ENCODE measurements around the gene ABCG2.
"Not testable (repeated sequence)": the region's sequence is repeated elsewhere in the genome, so short reads cannot be mapped to it uniquely, and the experiment has no call there.

ABCG2 gene

DNA sequence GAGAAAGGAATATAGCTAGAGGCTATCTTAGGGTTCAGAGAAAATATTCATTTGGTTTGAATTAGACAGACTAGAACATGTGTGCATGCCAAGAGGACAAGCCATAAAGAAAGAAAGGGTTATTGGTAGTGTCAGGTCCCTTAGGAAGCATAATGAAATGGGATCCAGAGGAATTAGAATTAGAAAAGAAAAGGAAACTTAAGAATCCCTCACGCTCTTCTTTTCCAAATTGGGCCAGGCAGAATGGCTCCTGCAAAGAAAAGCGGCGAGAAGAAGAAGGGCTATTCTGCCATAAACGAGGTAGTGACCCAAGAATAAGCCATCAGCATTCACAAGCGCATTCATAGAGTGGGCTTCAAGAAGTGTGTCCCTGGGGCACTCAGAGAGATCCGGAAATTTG, 4.9 kb upstream of the ABCG2 start:
- DNase-seq = no peak

DNA sequence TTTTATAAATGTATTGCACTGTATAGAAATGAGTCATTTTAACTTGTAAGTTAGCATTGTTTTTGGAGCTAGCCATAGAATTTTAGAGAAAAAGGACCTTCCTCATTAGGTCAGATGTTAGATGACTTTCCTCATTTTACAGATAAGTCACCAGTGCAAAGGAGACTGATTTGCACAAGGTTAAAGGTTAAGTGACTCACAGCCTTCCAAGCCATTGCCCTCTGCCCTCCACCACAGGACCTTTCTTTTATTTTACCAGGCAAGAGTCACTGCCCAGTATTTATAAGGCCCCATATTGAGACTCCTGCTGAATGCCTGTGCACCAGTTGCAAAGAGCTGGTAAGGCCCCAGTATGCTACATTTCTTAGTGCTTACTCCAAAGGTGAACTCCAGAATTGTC, 4.2 kb upstream of the ABCG2 start:
- DNase-seq = no peak

DNA sequence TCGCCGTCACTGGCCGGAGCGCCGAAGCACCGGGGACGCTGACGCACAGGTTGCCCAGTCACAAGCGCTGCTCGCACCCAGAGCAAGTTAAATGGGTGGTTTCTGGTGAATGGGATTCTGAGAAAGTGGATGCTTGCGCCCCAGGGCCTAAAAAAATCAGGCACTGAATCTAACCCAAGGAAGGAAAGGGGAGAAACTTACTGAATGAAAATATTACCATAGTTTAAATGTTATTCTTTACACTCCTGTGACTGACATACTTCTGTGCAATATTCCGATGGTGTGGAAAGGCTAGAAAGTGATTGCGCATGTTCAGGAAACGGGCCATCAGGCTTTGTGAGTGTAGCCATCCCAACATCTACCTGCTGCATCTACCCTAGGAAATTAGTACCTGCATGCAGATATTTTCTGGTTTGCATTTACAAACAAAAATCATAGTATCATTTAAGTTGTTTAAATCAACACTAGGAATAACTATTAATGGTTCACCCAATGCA, 838 bp upstream of the ABCG2 start:
- DNase-seq = no peak

DNA sequence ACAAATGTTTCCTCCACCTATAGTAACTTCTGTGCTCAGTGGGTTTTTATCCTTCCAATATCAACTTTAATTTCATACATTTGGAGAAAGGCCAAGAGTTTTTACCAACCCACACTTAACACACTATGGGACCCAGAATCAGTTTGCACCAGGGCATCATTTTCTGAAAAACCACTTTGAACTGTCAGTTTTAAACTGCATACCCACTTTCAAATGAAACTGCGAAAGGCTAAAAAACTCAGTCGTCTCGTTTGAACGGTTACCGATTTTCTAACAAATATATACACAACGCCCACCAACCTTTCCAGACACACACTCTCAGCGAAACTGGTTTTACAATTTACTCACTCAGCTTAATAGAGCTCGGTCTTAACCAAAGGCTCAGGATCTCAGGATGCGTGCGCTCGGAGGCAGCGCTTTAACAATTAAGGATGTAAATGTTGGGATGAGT, 376 bp downstream of the ABCG2 start:
- no peak for DNase-seq

DNA sequence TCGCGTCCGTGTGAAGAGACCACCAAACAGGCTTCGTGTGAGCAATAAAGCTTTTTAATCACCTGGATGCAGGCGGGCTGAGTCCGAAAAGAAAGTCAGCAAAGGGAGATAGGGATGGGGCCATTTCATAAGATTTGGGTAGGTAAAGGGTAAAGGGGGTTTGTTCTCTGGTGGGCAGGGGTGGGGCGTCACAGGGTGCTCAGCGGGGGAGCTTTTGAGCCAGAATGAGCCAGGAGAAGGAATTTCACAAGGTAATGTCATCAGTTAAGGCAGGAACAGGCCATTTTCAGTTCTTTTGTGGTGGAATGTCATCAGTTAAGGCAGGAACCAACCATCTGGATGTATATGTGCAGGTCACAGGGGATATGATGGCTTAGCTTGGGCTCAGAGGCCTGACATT, 6.1 kb downstream of the ABCG2 start:
- DNase-seq = not testable (repeated sequence)

DNA sequence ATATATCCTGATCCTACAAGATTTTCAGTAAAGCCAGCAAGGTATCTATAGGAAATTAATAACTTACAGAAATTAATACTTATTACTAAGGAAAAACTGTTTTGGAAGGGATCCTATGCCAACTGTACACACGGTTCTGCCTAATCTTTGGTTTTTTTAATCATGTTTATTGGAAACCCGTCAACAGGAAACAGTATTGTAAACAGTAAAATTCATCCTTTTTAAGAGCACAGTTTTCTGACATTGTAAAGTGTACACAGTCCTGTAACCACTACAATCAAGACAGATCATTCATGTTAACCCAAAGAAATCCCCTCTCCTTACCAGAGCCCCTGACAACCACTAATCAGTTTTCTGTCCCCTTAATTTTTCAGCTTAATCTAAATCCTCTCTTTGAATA, 9.9 kb downstream of the ABCG2 start:
- DNase-seq = no peak

DNA sequence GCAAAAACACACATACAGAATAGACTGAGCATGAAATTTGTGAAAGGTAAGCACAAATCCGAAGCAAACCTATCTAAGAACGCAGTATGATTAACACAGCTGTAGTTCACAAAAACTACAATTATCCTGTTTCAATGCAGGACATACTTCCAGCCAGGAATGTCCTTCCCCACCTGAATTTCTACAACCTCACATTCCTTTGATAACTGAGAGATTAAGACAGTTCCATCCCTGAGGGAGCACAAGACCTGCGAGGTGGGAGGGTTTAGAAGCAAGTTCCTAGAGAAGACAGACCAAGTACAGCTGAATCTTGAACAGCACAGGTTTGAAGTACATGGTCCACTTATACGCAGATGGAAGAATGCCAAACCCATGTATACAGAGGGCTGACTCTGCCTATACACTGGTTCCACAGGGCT, 10.6 kb downstream of the ABCG2 start:
- DNase-seq = no peak

DNA sequence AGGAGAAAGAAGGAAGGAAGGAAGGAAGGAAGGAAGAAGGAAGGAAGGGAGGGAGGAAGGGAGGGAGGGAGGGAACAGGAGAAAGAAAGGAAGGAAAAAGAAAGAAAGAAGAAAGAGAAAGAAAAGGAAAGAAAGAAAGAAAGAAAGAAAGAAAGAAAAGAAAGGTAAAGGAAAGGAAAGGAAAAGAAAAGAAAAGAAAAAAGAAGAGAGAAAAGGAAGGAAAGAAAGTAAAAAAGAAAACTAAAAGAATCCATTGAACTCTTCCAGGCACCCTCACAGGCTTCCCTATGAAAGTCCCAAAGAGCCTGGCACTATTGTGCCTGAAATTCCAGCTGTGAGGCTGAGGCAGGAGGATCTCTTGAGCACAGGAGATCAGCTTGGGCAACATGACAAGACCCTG, 11.5 kb downstream of the ABCG2 start:
- no peak for DNase-seq

DNA sequence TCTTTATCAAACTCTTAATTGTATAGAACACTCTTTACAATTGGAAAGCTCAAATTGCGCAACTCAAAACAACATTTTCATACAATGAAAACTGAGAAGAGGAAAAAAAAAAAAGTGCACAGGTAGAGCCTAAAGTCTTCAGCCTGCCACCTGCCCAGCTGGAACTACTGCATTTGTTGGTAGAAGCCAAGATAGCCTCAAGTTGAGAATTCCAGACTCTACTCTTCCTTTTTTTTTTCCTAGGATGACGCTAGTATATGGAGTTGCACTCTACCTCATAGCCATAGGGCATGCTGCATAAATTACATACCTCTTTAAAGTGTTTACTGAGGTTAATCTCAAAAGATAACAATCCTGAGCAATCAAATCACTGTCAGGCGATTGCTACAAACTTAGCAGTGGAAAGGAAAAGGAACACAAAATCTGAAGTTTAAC, 13.6 kb downstream of the ABCG2 start:
- DNase-seq = no peak

DNA sequence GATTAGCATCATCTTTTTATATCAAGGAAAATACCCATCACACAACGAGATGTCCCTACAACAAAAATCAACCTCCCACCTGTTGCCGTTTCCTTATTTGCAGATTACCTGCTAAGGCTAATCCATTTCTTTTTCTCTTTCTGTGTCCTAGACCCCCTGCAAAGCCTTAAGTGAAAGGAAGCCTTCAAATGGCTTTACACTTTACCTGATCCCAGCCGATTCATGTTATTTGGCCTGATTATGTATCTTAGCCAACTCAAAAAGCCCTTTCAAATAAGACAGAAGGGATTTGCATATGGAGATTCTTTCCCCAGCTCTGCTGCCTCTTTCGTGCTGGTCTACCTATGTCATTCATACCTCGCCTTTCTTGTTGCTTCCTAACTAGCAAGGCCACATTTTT, 14.4 kb downstream of the ABCG2 start:
- no peak for DNase-seq

DNA sequence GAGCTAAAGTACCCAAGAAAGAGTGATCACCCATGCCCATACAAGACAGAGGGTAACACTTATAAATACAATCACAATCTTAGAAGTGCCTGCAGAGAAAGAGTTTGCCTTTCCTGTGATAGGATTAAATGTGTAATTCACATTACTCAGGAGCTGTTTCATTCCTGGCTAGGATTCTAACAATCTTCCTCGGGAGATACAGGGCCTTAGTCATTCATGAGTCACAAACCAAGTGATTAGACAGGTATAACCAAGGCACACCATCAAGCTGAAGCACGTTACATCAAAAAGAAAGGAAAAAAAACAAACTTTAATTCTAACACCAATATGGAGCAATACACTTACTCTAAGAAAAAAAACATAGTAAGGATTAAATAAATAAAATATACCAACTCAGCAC, 14.9 kb downstream of the ABCG2 start:
- no peak for DNase-seq

DNA sequence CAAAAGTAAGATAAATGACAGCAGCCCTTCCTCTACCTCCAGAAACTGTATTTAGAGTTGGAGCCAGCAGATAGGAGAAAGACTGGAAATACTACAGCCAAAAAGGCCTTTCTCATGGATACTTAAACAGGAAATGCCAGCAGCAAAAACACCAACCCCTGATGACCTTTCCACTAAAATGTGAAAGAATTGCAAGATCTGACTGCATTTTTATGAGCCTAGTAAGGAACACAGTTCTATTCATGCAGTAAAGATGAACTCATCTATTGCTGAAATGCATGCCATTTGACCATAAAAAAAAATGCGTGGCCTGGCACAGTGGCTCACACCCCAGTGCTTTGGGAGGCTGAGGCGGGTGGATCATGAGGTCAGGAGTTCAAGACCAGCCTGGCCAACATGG, 19.9 kb downstream of the ABCG2 start:
- no peak for DNase-seq

DNA sequence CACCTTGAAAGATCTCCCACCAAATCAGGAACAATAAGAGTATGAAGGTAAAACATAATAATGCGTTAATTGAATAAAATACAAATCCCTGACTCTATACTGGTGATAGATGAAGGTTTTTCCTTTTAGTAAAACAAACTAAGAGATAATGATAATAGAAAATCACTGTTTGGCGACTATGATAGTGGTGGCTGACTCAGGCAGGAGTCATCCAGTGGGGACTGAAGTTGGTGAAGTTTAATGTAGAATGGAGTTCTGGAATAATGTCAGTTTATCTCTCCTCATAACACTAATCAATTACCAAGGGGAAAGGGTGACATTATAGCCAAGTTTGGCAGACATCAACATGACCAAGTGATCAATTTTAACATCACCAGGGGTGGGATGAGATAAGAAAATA, 21.3 kb downstream of the ABCG2 start:
- no peak for DNase-seq

DNA sequence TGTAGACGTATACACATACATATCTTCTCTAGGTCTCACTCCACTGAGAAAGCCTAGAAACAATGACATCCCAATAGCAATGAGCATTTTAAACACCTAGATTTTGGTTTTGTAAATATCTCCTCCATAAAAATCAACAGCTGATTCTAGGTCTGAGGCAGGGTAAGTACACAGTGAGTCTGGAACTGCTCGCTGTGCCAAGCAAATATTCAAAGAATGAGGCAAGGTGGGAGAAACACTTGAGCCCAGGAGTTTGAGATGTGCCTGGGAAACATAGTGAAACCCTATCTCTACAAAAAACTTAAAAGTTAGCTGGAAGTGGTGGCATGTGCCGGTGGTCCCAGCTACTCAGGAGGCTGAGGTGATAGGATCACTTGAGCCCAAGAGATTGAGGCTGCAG, 22.2 kb downstream of the ABCG2 start:
- no peak for DNase-seq

DNA sequence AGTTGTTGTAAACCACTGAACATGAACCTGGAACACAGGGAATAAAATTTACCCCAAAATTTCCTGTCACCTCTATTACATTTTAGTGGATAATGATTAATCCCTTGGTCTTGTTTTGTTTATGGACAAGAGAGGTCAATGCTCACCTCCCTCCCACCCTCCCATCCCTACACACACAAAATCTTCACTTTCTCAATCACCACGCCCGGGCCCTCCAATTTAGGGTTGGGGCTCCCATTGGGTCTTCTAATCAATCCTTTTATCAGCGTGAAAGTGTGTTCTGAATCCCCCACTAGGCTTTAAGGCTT, 23.1 kb downstream of the ABCG2 start:
- no peak for DNase-seq

DNA sequence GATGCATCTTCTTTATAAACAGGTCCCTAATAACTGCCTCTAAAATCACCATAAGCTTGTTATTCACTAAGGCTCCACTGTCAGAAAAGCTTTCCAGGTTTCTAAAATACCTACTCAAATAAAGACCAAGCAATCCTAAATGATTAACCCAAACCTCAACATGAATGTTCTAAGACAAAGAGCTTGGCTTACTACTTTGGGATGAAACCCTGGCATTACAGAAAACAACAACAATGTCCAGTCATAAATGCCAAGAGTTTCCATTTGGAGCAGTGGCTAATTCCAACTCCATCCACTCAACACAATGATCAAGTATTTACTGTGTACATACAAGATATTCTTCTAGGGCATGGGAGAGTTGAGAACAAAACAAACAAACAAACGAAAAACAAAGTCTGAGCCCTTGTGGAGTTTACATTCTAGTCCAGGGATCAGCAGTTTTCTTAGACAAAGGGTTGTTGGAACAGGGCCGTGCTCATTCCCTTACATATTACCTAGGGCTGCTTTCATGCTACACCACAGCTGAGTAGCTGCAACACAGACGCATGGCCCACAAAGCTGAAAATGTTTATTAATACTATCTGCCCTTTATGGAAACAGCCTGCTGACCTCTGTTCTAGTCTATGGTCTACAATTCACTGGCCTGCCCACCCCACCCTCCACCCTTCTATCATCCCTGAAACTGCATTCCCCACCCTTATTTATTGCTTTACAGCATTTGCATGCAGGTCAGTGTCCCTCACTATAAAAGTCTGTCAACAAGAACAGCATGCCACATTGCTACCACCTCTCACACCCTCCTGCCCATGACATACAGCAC, 23.7 kb downstream of the ABCG2 start:
- no peak for DNase-seq

DNA sequence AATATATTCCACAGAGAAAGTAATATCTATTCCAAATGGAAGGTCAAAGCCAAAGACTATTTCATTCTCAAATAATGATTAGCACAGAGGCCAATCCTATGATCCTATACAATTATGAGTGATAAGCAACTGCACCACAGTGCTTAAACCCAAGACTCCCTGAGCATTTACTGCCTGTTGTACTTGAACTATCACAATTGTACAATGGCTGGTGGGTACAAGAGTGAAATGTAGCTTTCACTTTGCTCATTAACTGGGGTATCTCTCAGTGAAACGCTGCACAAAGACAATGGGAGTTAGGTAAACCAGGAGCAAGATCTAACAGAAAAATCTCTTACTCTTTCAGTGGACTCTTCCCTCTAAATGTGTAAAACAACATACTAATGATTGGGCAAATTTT, 24.3 kb downstream of the ABCG2 start:
- DNase-seq = no peak

DNA sequence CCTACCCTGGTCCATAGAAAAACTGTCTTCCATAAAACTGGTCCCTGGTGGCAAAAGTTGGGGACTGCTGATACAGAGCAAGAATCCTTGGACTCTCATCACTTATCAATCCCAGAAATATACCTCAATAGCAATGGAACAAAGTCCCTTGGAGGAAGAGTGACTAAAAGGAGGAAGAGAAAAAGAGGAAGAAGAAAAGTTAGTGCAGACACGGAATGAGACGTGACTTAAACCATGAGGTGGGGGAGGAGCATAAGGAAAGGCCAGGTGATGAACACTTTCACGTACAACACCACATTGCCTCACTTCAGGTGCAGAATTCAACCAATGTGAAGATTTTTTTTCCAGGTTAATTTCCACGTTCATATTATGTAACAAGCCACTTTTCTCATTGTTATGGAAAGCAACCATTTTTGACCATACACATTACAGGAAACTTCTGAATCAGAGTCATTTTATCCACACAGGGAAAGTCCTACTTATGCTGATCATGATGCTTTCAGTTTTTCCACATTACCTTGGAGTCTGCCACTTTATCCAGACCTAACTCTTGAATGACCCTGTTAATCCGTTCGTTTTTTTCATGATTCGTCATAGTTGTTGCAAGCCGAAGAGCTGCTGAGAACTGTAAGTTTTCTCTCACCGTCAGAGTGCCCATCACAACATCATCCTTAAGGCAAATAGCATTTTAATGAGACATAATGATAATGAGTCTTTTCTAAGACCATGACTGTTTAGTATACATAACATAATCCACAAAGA, 27.7 kb downstream of the ABCG2 start:
- no peak for DNase-seq

DNA sequence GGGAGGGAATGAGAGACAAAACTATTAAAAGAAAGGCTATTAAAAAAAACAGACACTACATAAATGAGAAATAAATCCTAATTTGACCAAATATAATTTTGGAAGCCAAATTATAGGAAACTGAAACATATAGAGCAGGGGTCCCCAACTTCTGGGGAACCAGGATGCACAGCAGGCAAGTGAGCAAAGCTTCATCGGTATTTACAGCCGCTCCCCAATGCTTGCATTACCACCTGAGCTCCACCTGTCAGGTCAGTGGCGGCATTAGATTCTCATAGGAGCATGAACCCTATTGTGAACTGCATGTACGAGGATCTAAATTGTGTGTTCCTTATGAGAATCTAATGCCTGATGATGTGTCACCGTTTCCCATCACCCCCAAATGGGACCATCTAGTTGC, 28.4 kb downstream of the ABCG2 start:
- DNase-seq = no peak

DNA sequence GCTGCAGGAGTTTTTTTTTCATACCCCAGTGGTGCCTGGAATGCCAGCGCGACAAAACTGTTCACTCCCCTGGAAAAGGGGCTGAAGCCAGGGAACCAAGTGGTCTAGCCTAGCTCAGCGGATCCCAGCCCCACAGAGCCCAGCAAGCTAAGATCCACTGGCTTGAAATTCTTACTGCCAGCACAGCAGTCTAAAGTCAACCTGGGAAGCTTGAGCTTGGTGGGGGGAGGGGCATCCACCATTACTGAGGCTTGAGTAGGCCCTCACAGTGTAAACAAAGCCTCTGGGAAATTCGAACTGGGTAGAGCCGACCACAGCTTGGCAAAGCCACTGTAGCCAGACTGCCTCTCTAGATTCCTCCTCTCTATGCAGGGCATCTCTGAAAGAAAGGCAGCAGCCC, 36.2 kb downstream of the ABCG2 start:
- DNase-seq = not testable (repeated sequence)

DNA sequence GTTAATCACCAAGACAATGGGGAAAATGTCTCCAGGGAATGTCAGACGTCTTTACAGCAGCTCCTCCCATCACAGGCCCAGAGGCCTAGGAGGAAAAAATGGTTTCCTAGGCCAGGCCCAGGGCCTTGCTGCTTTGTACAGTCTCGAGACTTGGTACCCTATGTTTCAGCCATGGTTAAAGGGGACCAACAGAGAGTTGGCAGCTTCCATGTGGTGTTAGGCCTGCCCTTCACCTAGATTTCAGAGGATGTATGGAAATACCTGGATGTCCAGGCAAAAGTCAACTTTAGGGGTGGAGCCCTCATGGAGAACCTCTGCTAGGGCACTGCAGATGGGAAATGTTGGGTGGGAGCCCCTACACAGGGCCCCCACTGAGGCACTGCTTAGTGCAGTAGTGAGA, 38.5 kb downstream of the ABCG2 start:
- no peak for DNase-seq

DNA sequence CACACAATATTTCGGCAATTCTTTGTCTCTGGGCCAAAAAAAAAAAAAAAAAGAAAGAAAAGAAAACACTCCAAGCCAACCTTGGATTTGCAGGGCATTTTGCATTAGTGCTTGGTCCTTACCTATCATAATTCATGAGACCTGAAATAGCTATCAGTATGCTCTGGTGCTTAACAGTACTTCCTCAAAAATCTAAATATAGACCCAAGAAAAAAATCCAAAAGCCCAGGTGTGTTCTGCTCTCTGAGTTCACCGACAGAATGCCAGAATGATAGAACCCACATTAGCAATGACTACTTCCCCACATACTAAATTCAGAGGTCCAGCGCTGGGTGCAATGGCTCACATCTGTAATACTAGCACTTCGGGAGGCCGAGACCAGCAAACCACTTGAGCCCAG, 42.9 kb downstream of the ABCG2 start:
- DNase-seq = no peak

DNA sequence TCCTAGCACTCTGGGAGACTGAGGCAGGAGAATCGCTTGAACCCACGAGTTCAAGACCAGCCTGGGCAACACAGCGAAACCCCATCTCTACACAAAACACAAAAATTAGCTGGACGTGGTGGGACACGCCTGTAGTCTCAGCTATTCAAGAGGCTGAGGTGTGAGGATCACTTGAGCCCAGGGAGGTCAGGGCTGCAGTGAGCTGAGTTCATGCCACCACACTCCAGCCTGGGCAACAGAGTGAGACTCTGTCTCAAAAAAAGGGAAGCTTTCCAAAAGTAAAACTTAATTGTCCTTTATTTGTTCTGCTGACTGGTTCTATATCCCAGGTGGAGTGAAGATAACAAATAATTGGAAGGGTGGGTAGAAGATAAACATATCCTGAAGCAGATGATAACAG, 45.6 kb downstream of the ABCG2 start:
- DNase-seq = no peak

DNA sequence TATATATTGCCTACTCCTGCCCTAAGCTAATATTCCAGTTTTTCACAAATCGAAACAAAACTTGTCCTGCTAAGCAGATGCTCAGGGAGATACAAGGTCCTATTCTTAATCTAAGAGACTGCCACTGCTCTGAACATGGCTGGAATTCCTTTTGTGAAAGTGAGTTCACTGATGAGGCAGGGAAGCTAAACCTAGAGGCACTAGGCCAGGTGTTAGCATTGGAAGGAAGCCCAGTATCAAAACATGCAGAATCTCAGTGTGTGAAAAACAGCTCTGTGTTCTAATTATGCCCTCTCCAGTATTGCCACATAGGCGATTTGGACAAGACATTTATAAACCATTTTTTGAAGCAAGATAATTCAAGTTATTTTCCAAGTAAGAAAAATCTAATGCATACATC, 47.6 kb downstream of the ABCG2 start:
- DNase-seq = no peak

Measured in CD4-positive, alpha-beta T cell treated with Interleukin-4 for 4 hours (primary cell).